Cardiac atrium fibroblast (primary cell): ENCODE results near the gene PGGT1B. TPM values are rescaled to one million over a fixed set of nuclear protein-coding genes. Genes with fewer than 3 reads are reported as not detected.

ENCODE experiments used
- total RNA-seq: library from RNA; depleted of rRNA; stranded (reverse); fragments of >200 nt; gene quantifications from 2 replicates; pipeline ENCODE4 v1.2.3, GENCODE V29; 2015

PGGT1B gene
- 4.2 and 7.2 TPM in 2 replicates for total RNA-seq

GRCh38 chr5:115262321-115263077 is at the start of gene PGGT1B:
PGGT1B (minus strand) TSS chr5:115262877; CDS start chr5:115262851, 26 bp downstream.

GRCh38 chr5:115296124-115297022 is 33.7 kb upstream of the PGGT1B start, which contains the start of gene CCDC112:
CCDC112 (minus strand) TSS chr5:115296654; CDS start chr5:115296543, 111 bp downstream.

DNA sequence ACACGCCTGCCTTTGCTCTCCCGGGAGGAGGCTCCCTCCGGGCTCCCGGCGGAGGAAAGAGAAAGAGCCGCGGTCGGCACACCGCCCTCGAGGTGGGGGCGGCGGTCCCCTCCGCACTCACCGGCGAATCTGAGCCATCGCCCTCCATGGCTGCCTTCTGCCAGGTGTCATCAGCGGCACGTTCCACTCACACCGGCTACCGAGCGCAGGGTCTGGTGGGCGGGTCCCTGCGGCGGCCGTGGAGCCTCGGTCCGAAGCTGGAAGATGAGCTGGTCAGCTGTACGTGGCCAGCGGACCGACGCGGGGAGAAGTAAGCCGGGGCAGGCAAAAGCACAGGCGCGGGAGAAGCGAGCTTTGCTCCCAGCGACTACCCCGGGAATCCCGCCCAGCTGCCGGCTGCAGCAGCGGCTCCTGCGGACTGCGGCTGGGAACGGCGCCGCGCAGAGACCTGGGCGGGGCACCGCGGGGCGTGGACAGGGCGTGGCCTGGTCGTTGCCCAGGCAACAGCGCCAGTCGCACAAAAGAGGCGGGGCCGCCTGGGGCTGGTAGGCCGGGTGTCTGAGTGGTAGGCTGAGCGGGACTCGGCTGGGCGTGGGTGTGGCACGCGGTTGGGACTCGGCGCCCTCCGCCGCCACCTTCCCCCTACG is 93.1 kb downstream of the PGGT1B start, which contains the start of gene TRIM36:
Gene TRIM36 (minus strand): TSS at position 422 of the 647 bp plus-strand sequence. CDS start 274 bp downstream, at position 148.

Other genes starting within 250 kb of the PGGT1B start
- 0.32 TPM in 1 of 2 replicates, not detected in the other for gene TRIM36, start 93.0 kb downstream of the PGGT1B start, total RNA-seq
- 2.1 and 2.2 TPM in 2 replicates for gene CCDC112, start 33.8 kb upstream of the PGGT1B start, total RNA-seq